Stimulated activated CD4-positive, alpha-beta T cell treated with anti-CD3 and anti-CD28 coated beads, Interleukin-12 subunit alpha, Interleukin-12 subunit beta, amount 100 ng/mL, for 24 hours (primary cell): ENCODE results near the gene CDC42.

Experiments
- DNase-seq, 2 experiments: peaks; one replicate each; pipeline ENCODE4 v3.0.0-alpha.2; 2020; ENCODE audit warnings: low read depth in 2 of 2

CDC42 gene

GRCh38 chr1:22037520-22037919 is 15.0 kb upstream of the CDC42 start:
- DNase-seq = no peak

- no peak for DNase-seq
Observed at GRCh38 chr1:22038036-22038435, 14.5 kb upstream of the CDC42 start.

- peak; percentile 64 to 78 for DNase-seq
Observed at GRCh38 chr1:22039594-22040285, 12.8 kb upstream of the CDC42 start.

GRCh38 chr1:22040286-22040623 is 12.3 kb upstream of the CDC42 start:
- DNase-seq = no peak

GRCh38 chr1:22041505-22041904 is 11.0 kb upstream of the CDC42 start:
- DNase-seq = no peak

GRCh38 chr1:22043198-22043769 is 9.2 kb upstream of the CDC42 start:
- DNase-seq = no peak

- DNase-seq = no peak
Observed at GRCh38 chr1:22044690-22045420, 7.7 kb upstream of the CDC42 start.

GRCh38 chr1:22045604-22046228 is 6.8 kb upstream of the CDC42 start:
- DNase-seq = no peak

GRCh38 chr1:22048351-22049192 is 3.9 kb upstream of the CDC42 start:
- DNase-seq = peak in 1 of 2 experiments; percentile 17

- DNase-seq = no peak
Observed at GRCh38 chr1:22050330-22050729, 2.2 kb upstream of the CDC42 start.

GRCh38 chr1:22051607-22052114 is 848 bp upstream of the CDC42 start:
- DNase-seq = no peak

- DNase-seq = no peak
Observed at GRCh38 chr1:22053017-22053860, 730 bp downstream of the CDC42 start.

- no peak for DNase-seq
Observed at GRCh38 chr1:22053861-22054770, 1.6 kb downstream of the CDC42 start.

GRCh38 chr1:22055463-22055862 is 3.0 kb downstream of the CDC42 start:
- DNase-seq = no peak

- no peak for DNase-seq
Observed at GRCh38 chr1:22056043-22056442, 3.5 kb downstream of the CDC42 start.

GRCh38 chr1:22056936-22057335 is 4.4 kb downstream of the CDC42 start:
- DNase-seq = no peak

GRCh38 chr1:22057861-22058260 is 5.4 kb downstream of the CDC42 start:
- no peak for DNase-seq

- DNase-seq = no peak
Observed at GRCh38 chr1:22064751-22065402, 12.4 kb downstream of the CDC42 start.

GRCh38 chr1:22071511-22071910 is 19.0 kb downstream of the CDC42 start:
- no peak for DNase-seq
